ENCODE data around the gene ROR1. TPM values are rescaled to one million over a fixed set of nuclear protein-coding genes. Genes with fewer than 3 reads are reported as not detected.
A peak's percentile ranks its signal among the peaks of the same experiment; 100 is the strongest.

Gene ROR1
- total and polyA plus RNA-seq, 2 experiments from 2014 or later, result 27.6 to 47.8 TPM

DNA sequence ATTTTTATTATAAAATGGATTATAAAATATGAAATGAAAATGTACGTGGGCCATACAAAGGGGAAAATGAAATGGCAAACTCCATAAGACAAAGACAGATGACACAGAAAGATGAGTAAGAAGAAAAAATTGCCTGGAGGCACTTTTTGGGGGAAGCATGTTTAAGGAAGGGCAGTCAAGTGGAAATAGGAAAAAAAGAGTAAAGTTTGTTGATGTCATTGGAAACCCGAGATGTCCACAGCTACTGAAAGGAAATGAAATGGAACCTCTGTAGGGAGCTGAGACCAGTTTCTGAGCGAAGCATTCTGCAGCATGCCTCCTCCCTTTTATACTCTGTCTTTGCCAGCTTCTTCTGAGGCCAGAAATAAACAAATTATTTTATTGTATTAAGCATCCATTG, 226.2 kb downstream of the ROR1 start:
- Histone ChIP-seq H3K36me3 (no peaks in the 10 kb centered on the region), H3K27ac (no peak overlapping the region), H3K9me3 (ENCODE audit: low read depth) (no peaks in the 10 kb centered on the region), H3K4me3 (no peak overlapping the region), H3K27me3 (no peaks in the 10 kb centered on the region), H3K4me1 (ENCODE audit: low read depth) (peaks cover 4% of the 10 kb centered on the region)
- no peak for DNase-seq (ENCODE audit: low read depth in 1 of 2, low spot score in 1 of 2)
- no peak for TF ChIP-seq CTCF (IDR thresholded peaks at IDR 0.05; ENCODE audit: low read depth, low read length)

DNA sequence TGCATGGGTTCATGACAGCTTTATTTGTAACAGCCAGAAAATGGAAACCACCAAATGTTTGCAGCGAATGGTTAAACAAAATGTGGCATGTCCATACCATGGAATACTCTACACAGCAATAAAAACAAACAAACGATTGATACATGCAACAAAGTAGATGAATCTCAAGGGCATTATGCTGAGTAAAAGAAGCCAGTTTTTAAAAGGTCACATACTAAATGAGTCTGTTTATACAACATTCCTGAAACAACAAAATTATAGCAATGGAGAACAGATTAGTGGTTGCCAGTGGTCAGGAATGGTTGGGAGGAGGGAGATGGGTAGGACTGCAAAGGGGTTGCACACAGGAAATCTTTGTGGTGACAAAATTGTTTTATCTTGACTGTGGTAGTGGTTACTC, 227.2 kb downstream of the ROR1 start:
- Histone ChIP-seq H3K4me1 (ENCODE audit: low read depth) (peaks cover 4% of the 10 kb centered on the region), H3K4me3 (no peak overlapping the region), H3K27me3 (no peaks in the 10 kb centered on the region), H3K36me3 (no peaks in the 10 kb centered on the region), H3K9me3 (ENCODE audit: low read depth) (no peaks in the 10 kb centered on the region), H3K27ac (no peak overlapping the region)
- no peak for TF ChIP-seq CTCF (IDR thresholded peaks at IDR 0.05; ENCODE audit: low read depth, low read length)
- DNase-seq (ENCODE audit: low read depth in 1 of 2, low spot score in 1 of 2), result peak in 1 of 2 donors; percentile 31

GRCh38 chr1:64004451-64005025, 230.7 kb downstream of the ROR1 start:
- peaks cover 10% of the 10 kb centered on the region for H3K4me1 ChIP-seq (ENCODE audit: low read depth)
- TF ChIP-seq CTCF (IDR thresholded peaks at IDR 0.05; ENCODE audit: low read depth, low read length), result no peak
- no peaks in the 10 kb centered on the region for H3K9me3 ChIP-seq (ENCODE audit: low read depth)
- peak in 1 of 2 donors; percentile 45 for DNase-seq (ENCODE audit: low read depth in 1 of 2, low spot score in 1 of 2)
- no peak overlapping the region for H3K4me3 ChIP-seq
- H3K27me3 ChIP-seq, result no peaks in the 10 kb centered on the region
- no peaks in the 10 kb centered on the region for H3K36me3 ChIP-seq
- no peak overlapping the region for H3K27ac ChIP-seq

- DNase-seq (ENCODE audit: low read depth in 1 of 2, low spot score in 1 of 2), result no peak
- no peak for TF ChIP-seq CTCF (IDR thresholded peaks at IDR 0.05; ENCODE audit: low read depth, low read length)
- Histone ChIP-seq H3K36me3 (no peaks in the 10 kb centered on the region), H3K27me3 (no peaks in the 10 kb centered on the region), H3K9me3 (ENCODE audit: low read depth) (no peaks in the 10 kb centered on the region), H3K4me3 (no peak overlapping the region), H3K27ac (no peak overlapping the region), H3K4me1 (ENCODE audit: low read depth) (peaks cover 10% of the 10 kb centered on the region)
Observed at GRCh38 chr1:64005801-64006200, 232.0 kb downstream of the ROR1 start.

- no peaks in the 10 kb centered on the region for H3K36me3 ChIP-seq
- DNase-seq (ENCODE audit: low read depth in 1 of 2, low spot score in 1 of 2), result peak in 1 of 2 donors; percentile 54
- no peak overlapping the region for H3K4me3 ChIP-seq
- H3K27me3 ChIP-seq, result no peaks in the 10 kb centered on the region
- TF ChIP-seq CTCF (IDR thresholded peaks at IDR 0.05; ENCODE audit: low read depth, low read length), result no peak
- H3K9me3 ChIP-seq (ENCODE audit: low read depth), result no peaks in the 10 kb centered on the region
- H3K4me1 ChIP-seq (ENCODE audit: low read depth), result peaks cover 10% of the 10 kb centered on the region
- peak overlapping the region; percentile 45 for H3K27ac ChIP-seq
Observed at GRCh38 chr1:64006276-64007051, 232.6 kb downstream of the ROR1 start.
